Panc1 (cell line): ENCODE measurements around the gene SCN2A. TPM values are rescaled to one million over a fixed set of nuclear protein-coding genes. Genes with fewer than 3 reads are reported as not detected.

ENCODE experiments used
- ATAC-seq: fragments of 200-7000 bp; cut with Tn5 transposase; 2 replicates; pipeline ENCODE4 v1.9.1; 2020; ENCODE audit warnings: mild to moderate bottlenecking, moderate library complexity
- BruUV-seq: library from RNA; stranded (reverse); fragments of 400-500 nt; replicated peaks from 2 replicates; lab custom pipeline; 2021; lab: Mats Ljungman, UMichigan
- CTCF ChIA-PET: fragments of 300-600 bp; sonication (Branson Sonifier 250); formaldehyde crosslinking; loops from one replicate; lab custom pipeline; 2022; ENCODE audit warnings: antibody characterized with exemption; lab: Charles Lee
- POLR2A ChIA-PET: fragments of 300-600 bp; sonication (Branson Sonifier 250); formaldehyde crosslinking; loops from one replicate; lab custom pipeline; 2022; ENCODE audit warnings: antibody characterized with exemption; lab: Charles Lee
- DNase-seq: peaks from one replicate; pipeline ENCODE4 v3.0.0-alpha.2; 2010; ENCODE audit warnings: low read depth, low spot score
- H3K27ac ChIP-seq: 2 replicates; pipeline ENCODE4 v1.5.1; 2011; ENCODE audit warnings: mild to moderate bottlenecking, low read length, inconsistent platforms
- H3K27me3 ChIP-seq: fragments of 200-500 bp; sonication (Bioruptor generic); 2 replicates; pipeline ENCODE4 v1.6.0; 2014; ENCODE audit warnings: low read length, inconsistent platforms; ENCODE audit not compliant: control insufficient read depth, insufficient read depth
- H3K36me3 ChIP-seq: fragments of 200-500 bp; sonication (Bioruptor generic); 2 replicates; pipeline ENCODE4 v1.5.1; 2014; ENCODE audit warnings: inconsistent platforms, mild to moderate bottlenecking, low read length, moderate library complexity; ENCODE audit not compliant: control insufficient read depth, insufficient read depth
- H3K4me1 ChIP-seq: 2 replicates; pipeline ENCODE4 v1.5.1; 2011; ENCODE audit warnings: inconsistent platforms, mild to moderate bottlenecking, low read length, moderate library complexity; ENCODE audit not compliant: control insufficient read depth, insufficient read depth
- H3K4me3 ChIP-seq, 2 experiments: 2 replicates each; pipeline ENCODE4 v1.5.1; 2011 to 2012; ENCODE audit warnings: low read depth in 2 of 2, low read length in 2 of 2, mild to moderate bottlenecking in 2 of 2, inconsistent platforms in 1 of 2, moderate library complexity in 1 of 2
- H3K9me3 ChIP-seq: fragments of 200-500 bp; sonication (Bioruptor generic); 2 replicates; pipeline ENCODE4 v1.5.1; 2014; ENCODE audit warnings: low read depth, mild to moderate bottlenecking, inconsistent platforms, low read length, moderate library complexity; ENCODE audit not compliant: control insufficient read depth, insufficient read depth
- CTCF ChIP-seq: fragments of 450-650 bp; IDR thresholded peaks from 2 replicates; pipeline ENCODE4 v1.5.1; 2017; ENCODE audit warnings: mild to moderate bottlenecking
- POLR2AphosphoS5 ChIP-seq: IDR thresholded peaks from 2 replicates; pipeline ENCODE4 v1.6.1; 2012; ENCODE audit warnings: mild to moderate bottlenecking, low read depth, low read length, moderate library complexity
- REST ChIP-seq, 2 experiments: IDR thresholded peaks; 2 replicates each; pipeline ENCODE4 v1.6.1; 2011 to 2012; ENCODE audit warnings: low read depth in 2 of 2, control low read depth in 1 of 2, low read length in 1 of 2, mild to moderate bottlenecking in 1 of 2, moderate library complexity in 1 of 2; ENCODE audit not compliant: insufficient read depth in 1 of 2
- SIN3A ChIP-seq: IDR thresholded peaks from 2 replicates; pipeline ENCODE4 v1.6.1; 2012; ENCODE audit warnings: low read depth, mild to moderate bottlenecking, low read length, moderate library complexity, borderline replicate concordance; ENCODE audit not compliant: insufficient read depth
- TCF7L2 ChIP-seq: IDR thresholded peaks from 2 replicates; pipeline ENCODE4 v1.6.1; 2011; ENCODE audit warnings: mild to moderate bottlenecking, low read depth, low read length, inconsistent platforms
- in situ Hi-C: cut with HindIII; loops from 2 replicates; pipeline ENCODE4 v1.10.0; 2016; ENCODE audit warnings: low sequenced_read_pairs, low pct_unique_long_range_greater_than_20kb
- intact Hi-C: fragments of 100-400 bp; cut with micrococcal nuclease; formaldehyde crosslinking; loops from one replicate; pipeline ENCODE4 v1.10.0; 2022; ENCODE audit not compliant: unreplicated experiment
- total RNA-seq: library from RNA; stranded (reverse); gene quantifications from one replicate; pipeline ENCODE4 v1.2.1, GENCODE V29; 2021; ENCODE audit not compliant: unreplicated experiment

The SCN2A gene
- total RNA-seq, 1 experiment from 2014 or later: not detected

- ATAC-seq (no peak), DNase-seq (no peak)
- Histone ChIP-seq H3K27me3 (no peaks in the 10 kb centered on the region), H3K4me1 (no peaks in the 10 kb centered on the region), H3K9me3 (no peaks in the 10 kb centered on the region), H3K4me3 (no peak overlapping the region), H3K27ac (no peak overlapping the region), H3K36me3 (no peaks in the 10 kb centered on the region)
- TF ChIP-seq CTCF (no peak), POLR2AphosphoS5 (no peak), SIN3A (no peak), REST (IDR thresholded peaks at IDR 0.05; ENCODE audit: insufficient read depth in 1 of 2, low read depth in 2 of 2, low read length in 1 of 2) (no peak), TCF7L2 (no peak)
- POLR2A ChIA-PET: no interaction called here
- intact Hi-C loops (no loop called here), in situ Hi-C loops (no loop called here)
- CTCF ChIA-PET: interaction anchor here (0.7 kb wide), 1 partner anchor 12 kb away, joined by 4 read pairs; the partner anchor contains the start of gene SCN2A
- BruUV-seq: no TSS peak
Measured at GRCh38 chr2:165227571-165227970, 11.6 kb upstream of the SCN2A start.

GRCh38 chr2:165237056-165237455, 2.2 kb upstream of the SCN2A start:
- Histone ChIP-seq H3K4me3 (no peak overlapping the region), H3K27ac (no peak overlapping the region), H3K4me1 (no peaks in the 10 kb centered on the region), H3K27me3 (no peaks in the 10 kb centered on the region), H3K9me3 (no peaks in the 10 kb centered on the region), H3K36me3 (no peaks in the 10 kb centered on the region)
- in situ Hi-C loops: no loop called here
- POLR2A ChIA-PET: no interaction called here
- intact Hi-C loops: loop anchor here (10.0 kb wide), 1 partner anchor 638 kb away; no protein-coding TSS in a partner anchor
- TF ChIP-seq CTCF: no peak
- no peak for TF ChIP-seq SIN3A
- no peak for TF ChIP-seq REST (IDR thresholded peaks at IDR 0.05; ENCODE audit: insufficient read depth in 1 of 2, low read depth in 2 of 2, low read length in 1 of 2)
- no peak for TF ChIP-seq TCF7L2
- TF ChIP-seq POLR2AphosphoS5: no peak
- DNase-seq (no peak), ATAC-seq (no peak)
- CTCF ChIA-PET: no interaction called here
- no TSS peak for BruUV-seq
